Head of caudate nucleus (tissue), 42 donors: ENCODE results near the gene PRDX3.

Experiments
- DNase-seq, 42 donors: peaks; one replicate each; pipeline versions ENCODE4 v3.0.0 to v3.0.0-alpha.2; 2020 to 2021; ENCODE audit warnings: mixed read lengths in 7 of 42
- intact Hi-C: fragments of 100-400 bp; cut with DNase I; formaldehyde crosslinking; loops from one replicate; pipeline ENCODE4 v1.15.0; 2022

The PRDX3 gene

GRCh38 chr10:119178372-119179119 is at the start of gene PRDX3:
PRDX3 (minus strand) TSS chr10:119178812; CDS start chr10:119178790, 22 bp downstream.
- intact Hi-C loops = no loop called here

DNA sequence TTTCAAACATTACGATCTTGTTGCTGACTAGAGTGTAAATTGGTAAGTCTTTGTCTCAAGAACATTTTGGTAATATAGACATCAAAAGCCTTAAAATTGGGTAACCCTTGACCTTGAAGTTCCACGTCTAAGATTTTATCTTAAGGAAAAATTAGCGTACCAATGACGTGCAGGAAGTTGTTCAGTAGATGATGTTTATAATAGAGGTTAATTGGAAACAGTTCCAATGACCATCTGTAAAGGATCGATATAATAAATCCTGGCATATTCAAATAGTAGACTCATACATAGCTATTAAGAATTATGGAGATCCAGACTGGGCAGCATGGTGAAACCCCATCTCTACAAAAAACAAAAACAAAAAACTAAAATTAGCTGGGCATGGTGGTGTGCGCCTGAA is 49.2 kb upstream of the PRDX3 start:
- no peak for DNase-seq
- intact Hi-C loops = no loop called here

More at GRCh38 chr10:119178372-119179119, at the start of gene PRDX3:
- DNase-seq = peak; percentile 84 to 97 (median 94)

DNA sequence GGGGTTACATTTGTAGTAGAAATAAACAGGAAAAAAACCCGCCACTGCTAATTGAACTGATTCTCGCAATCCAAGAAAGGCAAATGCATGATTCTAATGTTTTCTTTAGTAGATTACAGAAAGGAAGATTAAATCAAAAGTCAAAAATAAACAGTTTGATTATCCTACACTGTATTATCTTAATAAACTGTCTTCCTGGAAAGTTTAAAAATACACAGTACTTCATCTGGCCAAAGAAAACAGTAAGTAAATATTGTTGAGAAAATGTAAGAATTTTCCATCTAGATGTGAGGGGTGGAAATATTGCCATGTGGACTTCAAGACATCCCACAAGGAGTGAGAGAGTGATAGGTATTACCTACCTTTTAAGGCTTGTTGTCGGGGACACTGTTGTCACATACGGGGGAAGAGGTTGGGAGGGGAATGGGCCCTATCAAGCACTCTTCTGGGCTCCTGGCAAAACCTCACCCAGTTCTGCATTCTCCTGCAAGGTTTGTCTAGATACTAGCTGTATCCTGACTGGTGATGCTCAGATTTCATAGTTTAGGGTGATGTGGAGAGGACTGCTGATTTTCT is 46.6 kb upstream of the PRDX3 start:
- DNase-seq = no peak
- intact Hi-C loops = no loop called here

DNA sequence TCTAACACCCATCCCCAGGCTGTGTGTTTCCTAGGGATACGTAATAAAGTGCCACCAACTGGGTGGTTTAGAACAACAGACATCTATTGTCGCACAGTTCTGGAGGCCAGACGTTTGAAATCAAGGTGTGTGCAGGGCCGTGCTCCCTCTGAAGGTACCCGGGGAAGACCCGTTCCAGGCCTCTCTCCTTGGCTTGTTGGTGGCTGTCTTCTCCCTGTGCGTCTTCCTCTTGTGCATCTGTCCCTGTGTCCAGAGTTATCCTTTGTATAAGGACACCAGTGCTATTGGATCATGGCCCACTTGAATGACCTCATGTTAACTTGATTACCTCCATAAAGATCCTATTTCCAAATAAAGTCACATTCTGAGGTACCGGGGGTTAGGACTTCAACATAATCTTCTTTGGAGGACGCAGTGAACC is 44.4 kb upstream of the PRDX3 start:
- no peak for DNase-seq
- intact Hi-C loops = no loop called here

GRCh38 chr10:119222537-119222936 is 43.9 kb upstream of the PRDX3 start:
- intact Hi-C loops = no loop called here
- DNase-seq = no peak

GRCh38 chr10:119221666-119222065 is 43.1 kb upstream of the PRDX3 start:
- DNase-seq = no peak
- intact Hi-C loops = no loop called here

DNA sequence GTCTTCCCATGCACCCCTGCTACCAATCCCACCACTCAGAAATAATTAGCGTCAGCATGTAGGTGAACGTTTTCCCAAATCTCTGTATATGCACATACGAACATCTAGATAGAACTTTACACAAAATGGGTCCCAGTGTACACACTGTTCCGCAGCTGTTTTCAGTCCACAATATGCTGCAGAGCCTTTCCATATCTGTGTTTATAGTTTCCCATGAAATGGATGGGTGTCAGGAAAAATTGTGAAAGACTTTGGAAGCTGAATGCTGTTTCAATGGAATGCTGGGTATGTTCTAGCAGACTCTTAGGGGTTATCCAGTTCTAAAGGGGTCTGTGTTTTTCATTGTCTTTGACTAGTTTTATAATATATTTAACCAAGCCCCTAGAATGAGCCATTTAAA is 42.6 kb upstream of the PRDX3 start:
- intact Hi-C loops = no loop called here
- no peak for DNase-seq

GRCh38 chr10:119219871-119220270 is 41.3 kb upstream of the PRDX3 start:
- intact Hi-C loops = no loop called here
- DNase-seq = no peak

GRCh38 chr10:119217991-119218490 is 39.4 kb upstream of the PRDX3 start:
- DNase-seq = no peak
- intact Hi-C loops = no loop called here

DNA sequence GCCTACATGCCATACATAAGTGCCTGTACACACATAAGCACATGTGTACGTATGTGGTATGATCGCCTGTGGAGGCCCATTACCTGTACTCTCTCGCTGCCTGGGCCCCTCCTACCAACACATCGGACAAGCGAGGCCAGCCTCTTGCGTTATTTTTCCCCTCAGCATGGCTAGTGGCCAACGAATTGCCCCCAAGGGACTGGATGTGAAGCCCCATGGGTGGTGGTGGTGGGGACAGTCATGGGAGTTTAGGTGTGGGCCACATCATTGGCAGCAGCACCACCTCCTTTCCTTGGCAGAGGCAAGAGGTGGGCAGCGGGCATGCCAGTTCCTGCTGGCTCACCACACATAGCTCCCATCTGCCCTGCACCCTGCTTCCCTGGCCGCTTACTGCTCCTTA is 38.8 kb upstream of the PRDX3 start:
- intact Hi-C loops = no loop called here
- DNase-seq = no peak

GRCh38 chr10:119216127-119216526 is 37.5 kb upstream of the PRDX3 start:
- intact Hi-C loops = no loop called here

DNA sequence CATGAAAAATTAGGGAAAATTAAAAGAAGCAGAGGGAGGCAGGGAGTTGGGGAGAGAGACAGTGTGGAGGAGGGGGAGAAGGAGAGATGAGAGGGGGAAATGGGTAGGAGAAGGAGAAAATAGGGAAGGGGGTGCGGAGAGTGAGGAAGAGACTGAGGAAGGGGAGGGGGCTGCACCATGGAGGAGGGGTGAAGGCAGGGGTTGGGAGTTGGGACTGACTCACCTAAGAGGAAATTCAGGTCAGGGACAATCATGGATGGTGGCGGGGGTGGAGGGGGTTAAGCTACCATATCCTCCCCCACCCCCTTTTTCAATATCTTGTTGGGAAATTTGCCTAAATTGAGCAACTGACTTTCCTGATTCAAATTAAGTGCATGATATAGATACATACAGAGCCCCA is 36.8 kb upstream of the PRDX3 start:
- intact Hi-C loops = no loop called here
- DNase-seq = no peak

More at GRCh38 chr10:119216127-119216526, 37.5 kb upstream of the PRDX3 start:
- DNase-seq = no peak

DNA sequence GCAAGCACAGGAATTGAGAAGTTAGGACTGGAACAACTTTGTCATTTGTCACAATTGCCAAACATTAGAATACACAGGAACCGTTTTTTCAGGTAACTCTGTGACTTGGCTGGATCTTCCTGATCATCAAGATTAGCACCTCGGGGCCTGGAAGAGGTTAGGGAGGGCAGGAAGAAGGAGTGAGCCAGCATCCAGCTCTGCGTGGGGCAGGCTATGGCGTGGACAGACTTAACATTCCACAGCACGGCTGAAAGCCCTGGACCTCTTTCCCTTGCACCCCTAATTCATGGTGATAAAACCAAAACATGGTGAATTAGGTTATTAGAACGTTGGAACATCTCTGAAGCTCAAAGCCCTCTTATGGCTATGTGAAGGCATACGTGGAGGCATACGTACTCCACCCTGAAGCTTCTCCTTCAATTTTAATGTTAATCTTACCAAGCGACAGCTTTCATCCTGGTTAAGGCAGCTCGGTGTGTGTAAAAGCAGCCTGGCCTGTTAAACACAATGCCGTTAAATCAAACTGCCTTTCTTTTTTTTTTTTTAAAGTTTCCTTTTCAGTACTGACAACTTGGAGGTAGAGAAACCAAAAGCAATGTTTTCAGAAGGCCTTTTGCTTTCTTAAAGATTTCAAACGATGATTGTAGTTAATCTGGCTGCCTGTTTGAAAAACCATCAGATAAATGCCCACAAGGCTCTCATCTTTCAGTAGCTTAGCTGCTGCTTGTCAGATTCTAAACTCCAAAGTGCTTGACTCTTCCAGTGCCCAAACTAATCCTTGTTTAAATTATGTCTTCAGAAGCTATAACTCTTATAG is 33.2 kb upstream of the PRDX3 start:
- no peak for DNase-seq
- intact Hi-C loops = no loop called here

- intact Hi-C loops = no loop called here
- no peak for DNase-seq
These were observed 32.6 kb upstream of the PRDX3 start for GRCh38 chr10:119211176-119211575.

DNA sequence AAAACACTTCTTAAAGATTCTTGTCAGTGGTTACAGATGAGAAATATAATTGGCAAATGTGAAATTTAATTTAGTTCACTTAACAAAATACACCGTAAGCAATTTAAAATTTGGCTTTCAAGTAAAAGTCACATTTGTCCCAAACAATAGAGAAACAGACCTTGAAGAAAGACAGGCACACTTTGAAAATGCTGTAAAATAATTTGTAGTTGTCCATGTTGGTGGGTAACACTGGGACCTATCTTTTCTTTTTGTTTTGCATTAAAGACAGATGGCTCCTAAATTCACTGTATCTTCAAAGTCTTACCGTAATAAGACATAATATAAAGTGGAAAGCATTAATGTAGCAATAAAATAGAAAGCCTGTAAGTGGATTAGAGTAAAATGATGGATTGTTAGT is 32.0 kb upstream of the PRDX3 start:
- intact Hi-C loops = no loop called here

DNA sequence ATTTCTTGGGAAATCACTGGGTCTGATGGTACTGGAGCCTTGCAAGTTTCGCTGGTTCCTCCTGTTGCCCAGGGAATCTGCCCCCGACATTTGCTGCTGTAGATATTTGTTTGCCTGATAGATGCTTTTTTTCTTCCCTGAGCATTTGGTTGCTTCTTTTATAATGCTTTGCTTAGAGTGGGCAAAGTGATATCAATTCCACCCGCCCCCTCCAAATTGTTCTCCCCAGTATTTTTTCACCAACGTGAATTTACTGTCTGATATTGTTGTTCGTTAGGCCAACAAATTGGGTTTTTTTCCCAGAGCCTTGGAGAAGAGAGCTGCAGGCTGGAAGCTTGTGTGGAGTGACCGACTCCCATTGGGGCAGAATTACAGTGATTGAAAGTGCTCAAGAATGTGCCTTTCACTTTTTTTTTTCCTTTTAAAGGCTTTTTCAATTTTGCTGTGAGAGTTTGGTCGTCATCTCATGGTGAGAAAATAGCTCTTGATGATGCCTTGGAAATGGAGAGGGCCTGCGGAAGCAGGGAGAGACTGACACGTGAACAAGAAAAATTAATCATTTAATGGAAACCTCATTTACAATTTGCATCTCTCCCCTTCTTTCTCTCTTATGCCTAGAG is 31.2 kb upstream of the PRDX3 start:
- intact Hi-C loops = loop anchor here (10.0 kb wide), 1 partner anchor 205 kb away; no protein-coding TSS in a partner anchor
- no peak for DNase-seq

More for the DNA sequence above, 32.0 kb upstream of the PRDX3 start:
- DNase-seq = no peak

DNA sequence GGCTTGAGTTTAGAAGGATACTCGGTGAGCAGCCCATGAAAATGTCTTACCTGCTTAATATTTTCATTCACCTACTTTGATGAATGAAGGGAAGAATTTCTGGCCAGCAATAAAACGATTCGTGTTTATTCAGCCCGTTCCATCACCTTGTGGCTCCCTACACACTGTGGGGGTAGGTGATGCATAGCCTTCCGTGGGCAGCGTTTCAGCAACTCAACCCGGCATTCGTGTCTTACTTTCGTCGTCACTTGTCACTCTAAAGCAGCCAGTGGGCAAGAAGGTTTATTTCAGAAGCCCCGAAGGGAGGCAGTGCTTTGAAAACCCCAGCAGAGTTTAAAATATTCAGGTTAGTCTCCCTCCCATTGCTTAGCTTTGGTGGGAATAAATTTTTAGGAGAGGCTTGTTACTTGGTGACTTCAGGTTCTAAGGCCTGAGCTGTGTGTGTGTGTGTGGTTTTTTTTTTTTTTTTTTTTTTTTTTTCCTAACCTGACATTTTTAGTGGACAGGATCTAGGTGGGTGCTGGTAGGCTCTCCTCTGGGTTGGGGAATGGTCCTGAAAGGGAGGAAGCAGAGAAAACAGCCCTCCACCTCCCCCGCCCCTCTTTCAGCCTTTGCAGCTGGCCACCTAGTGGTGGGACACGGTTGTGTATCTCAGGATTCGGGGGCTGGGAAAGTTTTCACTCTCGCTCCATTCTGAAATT is 30.6 kb upstream of the PRDX3 start:
- peak; percentile 37 to 89 (median 73) for DNase-seq
- intact Hi-C loops = loop anchor here (10.0 kb wide), 1 partner anchor 206 kb away; no protein-coding TSS in a partner anchor

DNA sequence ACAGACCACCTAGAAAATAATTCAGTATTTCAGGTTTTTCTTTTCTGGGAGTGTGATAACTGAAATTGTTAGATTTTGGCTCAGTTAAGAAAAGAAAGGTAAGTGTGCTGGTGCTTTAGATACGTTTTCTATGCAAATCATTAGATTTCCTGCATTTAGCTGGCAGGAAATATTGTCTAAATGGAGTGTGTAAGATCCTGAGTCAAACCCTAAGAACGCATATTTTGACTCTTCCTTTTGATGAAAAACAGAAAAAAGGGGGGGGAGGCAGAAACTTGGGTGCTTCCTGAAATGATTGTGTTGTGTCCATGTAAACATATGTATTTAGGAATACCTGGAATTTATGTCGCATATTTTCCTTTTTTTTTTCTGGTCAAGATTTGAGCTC is 29.9 kb upstream of the PRDX3 start:
- no peak for DNase-seq
- intact Hi-C loops = loop anchor here (10.0 kb wide), 1 partner anchor 206 kb away; no protein-coding TSS in a partner anchor
